ENCODE data around the gene TDRD15.
"Not testable (repeated sequence)": the region's sequence is repeated elsewhere in the genome, so short reads cannot be mapped to it uniquely, and the experiment has no call there.

TDRD15 gene

DNA sequence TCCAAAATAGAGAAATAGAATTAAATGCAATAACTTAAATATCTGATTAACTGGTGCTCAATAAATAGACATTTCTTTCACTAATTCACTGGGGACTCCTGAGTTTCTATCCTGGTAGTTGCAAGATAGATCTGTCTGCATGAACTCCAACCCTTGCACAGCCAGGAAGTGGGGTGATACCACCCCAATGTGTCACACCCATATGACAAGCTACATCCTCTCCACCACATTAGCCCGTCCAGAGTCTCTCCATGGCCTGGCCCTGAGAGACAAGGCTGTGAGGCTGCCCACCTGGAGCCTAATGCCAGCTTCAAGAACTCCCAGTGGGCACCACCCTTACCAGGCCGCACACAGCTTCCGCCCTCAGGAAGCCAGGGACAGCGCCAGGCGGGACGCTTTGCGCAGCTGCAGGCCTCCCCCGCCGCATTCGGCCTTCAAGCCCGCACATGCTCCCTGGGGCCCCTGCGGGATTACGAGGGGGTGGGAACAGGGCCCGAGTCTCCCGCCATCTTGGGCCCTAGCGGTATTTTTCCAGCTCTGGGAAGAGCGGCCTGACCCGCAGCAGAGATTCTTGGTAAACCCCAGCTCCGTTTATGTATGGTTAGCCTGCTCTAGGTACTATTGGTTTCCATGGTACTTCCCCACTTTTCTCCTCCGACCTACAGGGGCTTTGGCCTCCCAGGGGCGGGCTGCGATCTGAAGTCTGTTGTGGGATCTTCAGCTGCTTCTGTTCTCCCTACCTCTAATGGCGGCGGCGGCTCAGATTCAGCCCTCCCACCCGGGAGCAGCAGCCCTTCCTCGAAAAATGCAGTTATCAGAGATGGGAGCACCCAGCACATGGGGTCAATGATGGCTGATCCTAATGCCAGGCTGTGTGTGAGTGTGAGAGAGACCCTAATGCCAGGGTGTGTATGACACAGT, at the start of gene TDRD15:
TSS of gene TDRD15 (plus strand) at position 496 of the 921 bp plus-strand sequence. CDS start 13,500 bp downstream, outside the sequence.
- no peak for DNase-seq (ENCODE audit: low spot score)

DNA sequence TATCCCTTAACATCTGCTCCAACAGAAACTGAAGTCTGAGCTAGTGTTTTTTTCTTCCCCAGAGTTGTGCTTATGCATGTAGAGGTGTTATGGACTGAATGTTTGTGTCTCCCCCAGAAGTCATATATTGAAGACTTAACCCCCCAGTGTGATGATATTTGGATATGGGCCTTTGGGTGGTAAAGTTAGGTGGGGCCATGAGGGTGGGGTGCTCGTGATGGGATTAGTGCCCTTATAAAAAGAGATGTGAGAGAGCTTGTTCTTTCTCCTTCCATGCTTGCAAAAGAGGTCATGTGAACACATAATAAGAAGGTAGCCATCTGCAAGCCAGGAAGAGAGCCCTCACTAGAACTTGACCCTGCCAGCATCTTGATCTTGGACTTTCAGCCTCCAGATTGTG, 45.5 kb upstream of the TDRD15 start:
- no peak for DNase-seq (ENCODE audit: low spot score)

DNA sequence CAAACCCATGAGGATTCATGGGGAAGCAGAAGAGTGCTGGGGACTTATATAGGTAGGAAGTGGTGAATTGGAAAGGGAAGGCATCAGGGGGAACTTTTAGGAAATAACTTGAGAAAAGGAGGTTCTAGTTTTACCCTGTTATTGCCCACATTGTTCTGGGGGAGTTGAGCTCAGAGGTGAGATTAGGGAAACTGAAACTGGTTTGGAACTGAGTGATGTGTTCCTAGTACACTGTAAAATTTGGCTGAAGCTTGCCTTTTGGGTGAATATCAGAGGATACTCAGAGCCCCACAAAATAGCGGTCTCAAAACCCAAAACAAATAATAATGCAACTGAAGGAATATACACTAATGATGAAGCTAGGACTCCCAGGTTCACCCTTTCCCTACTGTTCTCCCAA, 40.3 kb upstream of the TDRD15 start:
- DNase-seq (ENCODE audit: low spot score): no peak

DNA sequence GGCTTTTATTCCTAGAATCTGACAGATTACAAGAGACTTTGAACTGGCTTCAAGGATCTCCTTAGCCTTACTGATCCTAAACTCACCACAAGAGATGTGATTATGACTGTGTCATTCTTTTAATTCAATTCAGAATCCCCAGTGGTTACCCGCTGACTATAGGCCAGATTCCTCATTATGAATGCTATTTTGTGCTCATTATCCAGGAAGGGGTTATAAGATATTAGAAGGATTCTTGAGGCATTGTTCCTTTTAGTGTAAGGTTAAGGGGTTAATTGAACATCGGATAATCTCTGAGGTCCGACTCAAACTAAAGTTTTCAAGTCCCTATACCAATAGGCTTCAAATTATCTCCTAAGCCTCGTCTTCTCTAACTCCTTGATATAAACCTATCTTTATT, 39.4 kb upstream of the TDRD15 start:
- no peak for DNase-seq (ENCODE audit: low spot score)

DNA sequence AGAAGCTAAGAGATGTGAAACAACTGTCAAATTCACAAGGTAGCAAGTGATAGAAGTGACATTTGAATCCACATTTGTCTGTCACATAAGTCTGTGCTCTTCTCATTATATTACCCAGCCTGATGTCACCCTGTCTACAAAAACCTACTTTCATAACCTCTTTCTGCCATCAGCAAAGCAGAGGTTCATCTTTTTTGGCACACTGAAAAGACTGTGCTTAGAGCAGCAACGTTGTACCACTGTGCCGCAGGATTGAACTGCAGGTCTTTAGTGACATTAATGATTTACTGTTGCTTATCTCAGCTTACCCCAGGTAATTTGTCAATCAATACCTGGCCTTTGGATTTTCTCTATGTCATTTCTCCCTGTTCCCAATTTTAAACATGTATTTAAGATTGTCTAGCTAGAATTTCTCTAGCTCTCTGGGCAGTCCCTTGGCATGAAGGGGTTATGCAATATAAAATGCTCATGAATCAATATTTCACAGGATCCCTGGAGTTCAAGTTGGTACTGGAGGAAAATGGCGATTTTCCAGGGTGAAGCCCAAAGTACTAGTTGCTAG, 31.4 kb upstream of the TDRD15 start:
- DNase-seq (ENCODE audit: low spot score): no peak

DNA sequence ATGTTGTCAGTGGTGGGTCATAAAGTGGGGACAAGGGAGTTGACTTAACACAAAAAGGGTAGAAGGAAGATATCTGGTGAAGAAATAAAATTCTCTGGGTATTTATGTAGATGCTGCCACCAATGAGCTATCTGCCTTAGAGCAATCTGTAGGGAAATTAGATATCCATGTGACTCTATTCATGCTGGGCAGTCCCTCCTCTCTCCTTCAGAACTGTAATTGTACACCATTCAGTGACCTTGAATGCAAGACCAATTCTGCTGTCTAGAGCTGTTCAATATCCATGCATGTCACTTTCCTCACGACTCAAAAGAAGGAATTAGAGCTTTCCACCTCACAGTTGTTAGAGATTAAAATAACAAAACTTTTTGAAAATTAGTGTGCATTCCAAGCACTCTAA, 28.6 kb upstream of the TDRD15 start:
- DNase-seq (ENCODE audit: low spot score): no peak

DNA sequence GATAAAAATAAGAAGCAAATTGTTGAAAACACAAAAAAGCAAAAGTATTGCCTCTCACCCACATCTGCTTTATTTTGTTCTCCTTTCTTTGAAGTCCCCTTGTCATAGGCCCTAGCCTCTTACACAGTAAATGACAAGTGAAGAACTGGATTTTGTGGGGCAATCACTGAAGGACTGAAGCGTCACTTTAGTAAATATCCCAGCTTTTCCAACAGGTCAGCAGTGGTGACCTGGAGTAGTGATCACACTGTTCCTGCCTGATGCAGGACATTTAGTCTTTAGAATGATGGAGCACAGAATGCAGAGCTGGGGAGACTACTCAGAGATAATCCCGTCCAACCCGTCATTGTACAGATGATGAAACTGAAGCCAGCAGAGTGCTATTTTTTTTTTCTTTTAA, 28.1 kb upstream of the TDRD15 start:
- DNase-seq (ENCODE audit: low spot score): no peak

DNA sequence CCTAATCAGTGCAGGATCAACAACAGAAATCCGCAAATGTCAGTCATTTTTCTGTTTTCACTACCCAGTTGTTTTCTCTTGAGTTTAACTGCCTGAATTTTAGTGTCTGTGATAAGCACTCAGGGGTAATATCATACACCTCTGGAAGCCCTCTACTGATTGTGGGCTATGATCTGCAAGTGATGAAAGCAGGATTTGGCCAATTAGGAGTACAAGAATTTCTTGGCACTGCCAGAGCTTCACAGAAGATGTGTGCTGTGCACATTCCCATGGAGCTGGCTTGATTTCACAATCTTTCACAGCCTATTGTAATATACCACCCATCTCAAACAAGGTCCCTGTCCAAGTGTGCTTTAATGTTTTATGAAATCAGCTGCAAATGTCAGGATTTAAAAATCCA, 27.3 kb upstream of the TDRD15 start:
- DNase-seq (ENCODE audit: low spot score): no peak

DNA sequence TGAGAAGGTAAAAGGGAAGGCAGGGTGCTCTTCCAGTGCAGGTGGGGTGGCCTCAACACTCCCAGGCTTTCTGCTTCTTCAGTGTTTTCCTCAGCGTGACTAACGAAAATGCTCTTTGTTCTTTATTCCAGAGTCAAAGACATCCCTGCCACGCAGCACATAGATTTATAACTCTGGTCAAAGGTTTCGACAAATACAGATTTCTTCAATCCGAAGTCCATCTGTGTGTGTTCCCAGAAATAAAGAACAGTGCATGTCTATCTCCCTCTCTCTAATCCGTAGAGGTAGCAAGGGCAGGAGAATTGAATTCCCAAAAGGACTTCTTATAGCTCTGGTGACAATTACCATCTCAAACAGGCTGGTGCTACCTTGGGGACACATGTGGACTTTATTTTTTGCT, 26.4 kb upstream of the TDRD15 start:
- DNase-seq (ENCODE audit: low spot score): no peak

DNA sequence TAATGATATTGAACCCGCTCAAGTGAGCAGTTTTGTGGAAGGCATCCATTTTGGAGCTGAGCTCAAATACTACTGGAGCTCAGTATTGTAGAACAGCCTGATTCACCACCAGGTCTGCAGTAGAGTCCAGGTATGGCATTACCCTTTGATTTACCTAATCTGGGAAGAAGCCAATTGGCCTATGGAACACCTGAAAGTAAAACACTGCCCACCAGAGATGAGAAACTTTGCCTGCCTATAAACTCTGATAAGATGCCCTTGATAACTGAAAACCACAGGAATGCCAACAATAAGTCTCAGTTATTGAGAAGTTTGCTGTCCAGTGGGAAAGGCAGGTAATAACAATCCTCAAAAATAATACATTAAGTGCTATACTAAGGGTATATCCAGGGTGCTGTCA, 25.5 kb upstream of the TDRD15 start:
- no peak for DNase-seq (ENCODE audit: low spot score)

DNA sequence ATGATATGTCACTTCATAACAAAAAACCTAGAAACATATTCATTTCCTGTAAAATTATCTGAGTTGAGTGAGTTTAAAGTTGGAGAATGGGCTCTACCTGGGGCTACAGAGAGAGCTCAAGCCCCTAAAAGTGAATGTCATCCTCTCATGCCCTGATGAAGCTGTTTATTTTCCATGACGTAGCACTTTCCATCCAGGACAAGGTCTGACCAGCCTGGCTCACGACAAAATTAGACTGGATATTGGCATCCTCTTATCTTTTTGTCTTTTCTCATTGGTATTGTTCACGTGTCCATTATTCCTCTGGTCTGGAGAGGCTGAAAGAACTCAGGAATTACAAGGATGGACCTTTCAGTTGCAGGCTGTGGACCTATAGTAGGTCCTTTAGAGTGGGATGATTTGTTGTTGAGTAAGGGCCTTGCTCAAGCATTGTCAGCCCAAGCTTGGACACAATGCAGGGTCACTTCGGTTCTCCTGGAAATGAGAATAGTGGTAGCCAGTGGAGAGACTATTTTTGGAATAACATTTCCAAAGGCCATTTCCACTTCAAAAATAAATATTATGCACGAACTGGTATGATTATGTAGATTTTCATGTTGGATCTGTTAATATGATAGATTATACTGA, 24.4 kb upstream of the TDRD15 start:
- DNase-seq (ENCODE audit: low spot score): no peak

DNA sequence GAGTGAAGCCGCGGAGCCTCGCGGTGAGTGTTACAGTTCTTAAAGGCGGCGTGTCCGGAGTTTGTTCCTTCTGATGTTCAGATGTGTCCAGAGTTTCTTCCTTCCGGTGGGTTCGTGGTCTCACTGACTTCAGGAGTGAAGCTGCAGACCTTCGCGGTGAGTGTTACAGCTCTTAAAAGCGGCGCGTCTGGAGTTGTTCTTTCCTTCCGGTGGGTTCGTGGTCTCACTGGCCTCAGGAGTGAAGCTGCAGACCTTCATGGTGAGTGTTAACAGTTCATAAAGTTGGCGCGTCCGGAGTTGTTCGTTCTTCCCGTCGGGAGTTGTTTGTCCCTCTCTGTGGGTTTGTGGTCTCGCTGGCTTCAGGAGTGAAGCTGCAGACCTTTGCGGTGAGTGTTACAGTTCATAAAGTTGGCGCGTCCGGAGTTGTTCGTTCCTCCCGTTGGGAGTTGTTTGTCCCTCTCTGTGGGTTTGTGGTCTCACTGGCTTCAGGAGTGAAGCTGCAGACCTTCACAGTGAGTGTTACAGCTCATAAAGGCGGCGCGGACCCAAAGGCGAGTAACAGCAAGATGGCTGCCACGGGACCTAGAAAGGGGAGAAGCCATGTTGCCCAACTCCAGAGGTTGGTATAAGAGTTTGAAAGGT, 22.1 kb upstream of the TDRD15 start:
- DNase-seq (ENCODE audit: low spot score): not testable (repeated sequence)

DNA sequence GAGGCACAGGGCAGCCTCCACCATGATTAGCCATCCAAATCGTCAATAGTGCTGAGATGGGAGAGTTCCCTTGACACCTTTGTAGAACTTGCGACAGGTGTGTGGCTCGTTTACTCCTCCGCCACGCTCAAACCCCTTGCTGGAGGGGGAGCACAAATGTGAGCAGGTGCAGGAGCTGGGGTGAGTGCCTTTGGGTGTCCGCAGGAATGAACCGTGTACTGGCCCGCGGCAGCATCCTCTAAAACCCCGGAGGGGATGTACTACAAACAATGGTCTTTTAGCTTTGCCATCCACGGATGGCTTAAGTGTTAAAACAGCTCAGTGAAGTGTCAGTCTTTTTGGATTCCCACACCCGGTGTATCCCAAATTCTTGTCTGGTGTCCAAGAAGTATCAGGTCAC, 21.4 kb upstream of the TDRD15 start:
- DNase-seq (ENCODE audit: low spot score): no peak

DNA sequence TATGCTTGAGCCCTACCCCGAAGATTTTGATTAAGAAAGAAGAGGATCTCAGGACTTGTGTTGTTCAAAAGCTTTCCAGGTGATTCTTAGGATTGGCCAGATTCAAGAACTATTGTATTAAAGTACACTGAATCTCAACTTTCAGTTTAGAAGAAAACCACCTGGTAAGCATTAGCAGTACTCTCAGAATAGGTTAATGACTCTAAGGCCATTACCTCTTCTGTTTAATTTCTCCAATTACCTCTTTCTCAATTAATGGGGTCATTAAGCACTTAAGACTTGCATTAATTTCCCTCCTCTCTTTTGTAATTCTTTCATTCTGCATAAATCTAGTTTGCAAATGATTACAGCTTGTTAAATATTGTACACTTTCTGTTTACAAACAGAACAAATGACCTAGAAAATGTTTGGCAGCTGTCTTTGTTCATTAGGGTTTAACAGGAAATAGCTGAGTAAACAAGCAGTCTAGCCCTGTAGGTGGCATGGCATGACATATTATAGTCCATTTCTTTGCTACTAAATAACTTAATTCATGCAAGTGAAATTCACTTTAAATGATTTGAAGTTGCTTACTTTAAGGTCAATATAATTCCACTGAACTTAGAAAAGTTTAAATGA, 20.4 kb upstream of the TDRD15 start:
- DNase-seq (ENCODE audit: low spot score): no peak

DNA sequence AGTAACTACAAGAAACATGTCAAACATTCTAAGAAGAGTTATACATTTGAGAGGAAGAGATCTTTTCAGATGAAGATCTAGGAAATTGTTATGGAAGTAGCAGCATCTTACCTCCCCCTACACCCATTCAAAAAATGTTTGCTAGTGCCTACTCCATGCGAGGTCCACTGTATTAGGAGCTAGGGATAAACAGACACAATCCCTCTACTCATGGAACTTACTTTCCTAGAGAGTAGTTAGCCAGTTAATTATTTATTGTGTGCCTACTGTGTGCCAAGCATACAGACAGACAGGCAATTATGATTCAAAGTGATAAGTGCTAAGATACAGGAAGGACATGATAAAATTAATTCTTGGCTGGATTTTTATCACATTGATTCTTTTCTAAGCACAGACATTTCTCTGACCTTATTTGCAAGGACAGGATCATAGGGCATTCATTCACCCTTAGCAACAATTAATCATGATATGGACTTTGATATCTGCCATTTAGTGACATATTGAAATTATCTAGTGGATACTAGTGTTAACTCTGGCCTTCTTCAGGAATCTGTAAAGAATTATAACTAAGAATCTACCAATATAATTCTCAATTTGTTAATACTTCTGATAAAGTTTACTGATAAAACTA, 19.6 kb upstream of the TDRD15 start:
- no peak for DNase-seq (ENCODE audit: low spot score)

DNA sequence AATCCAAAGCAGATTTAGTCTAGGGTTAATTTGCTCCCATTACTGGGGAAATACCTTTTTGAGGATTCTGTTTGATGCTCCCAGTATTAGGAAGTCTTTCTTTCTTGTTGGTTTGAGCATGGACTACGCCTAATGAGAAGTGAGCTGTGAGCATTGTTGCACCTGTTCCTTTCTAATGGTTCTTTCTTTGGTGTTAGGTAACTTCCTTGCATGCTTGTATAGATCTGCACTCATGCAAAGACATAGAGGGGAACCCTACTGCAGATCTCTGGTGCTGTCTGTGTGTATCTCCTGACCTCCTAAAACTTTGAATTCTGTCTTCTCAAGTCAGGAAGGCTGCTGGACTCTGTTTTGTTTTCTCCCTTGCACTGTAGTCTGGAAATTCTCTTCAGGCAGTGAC, 12.8 kb upstream of the TDRD15 start:
- DNase-seq (ENCODE audit: low spot score): no peak

DNA sequence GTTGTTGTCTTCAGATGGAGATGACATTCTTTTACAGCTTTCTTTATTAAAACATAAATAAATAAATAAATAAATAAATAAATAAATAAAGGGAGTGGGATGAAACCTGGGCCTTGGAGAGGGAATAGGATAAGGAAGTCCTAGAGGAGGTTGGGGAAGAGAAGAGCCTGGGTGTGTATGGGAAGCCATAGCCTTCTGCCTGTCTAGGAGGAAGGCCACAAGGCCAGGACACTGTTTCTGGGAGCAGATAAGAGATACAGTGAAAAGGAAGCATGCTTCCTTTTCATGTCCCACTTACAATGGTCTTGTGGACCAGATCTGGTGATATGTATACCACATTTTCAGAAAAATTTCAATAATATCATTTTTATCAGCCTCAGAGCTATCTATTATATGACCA, 6.1 kb upstream of the TDRD15 start:
- no peak for DNase-seq (ENCODE audit: low spot score)

DNA sequence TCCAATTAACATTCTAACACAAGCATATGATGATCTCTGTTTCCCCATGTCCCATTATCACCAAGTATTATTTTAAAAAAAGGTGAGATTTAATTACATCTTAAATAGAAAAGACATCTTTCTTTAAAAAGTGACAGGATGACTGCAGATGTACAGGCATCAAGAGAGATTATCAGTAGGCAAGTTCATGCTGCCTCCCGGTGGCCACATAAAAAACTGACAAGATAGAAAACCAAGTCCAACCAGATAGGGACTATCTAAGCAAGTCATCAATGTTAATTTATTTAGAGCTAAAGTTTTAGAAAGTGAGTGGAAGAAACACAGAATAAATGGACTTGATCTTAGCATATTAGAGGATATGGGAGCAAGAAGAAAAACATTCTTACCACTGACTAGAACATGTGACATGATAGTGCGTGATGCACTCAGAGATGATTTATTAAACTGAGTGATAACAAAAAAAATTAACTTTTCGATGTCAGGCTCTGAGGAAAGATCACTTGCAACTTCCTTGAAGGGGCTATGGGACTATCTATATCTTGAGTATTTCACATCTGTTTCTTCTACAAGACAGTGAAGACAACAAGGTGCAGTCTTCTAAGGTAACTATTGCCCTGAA, 5.4 kb upstream of the TDRD15 start:
- DNase-seq (ENCODE audit: low spot score): no peak

DNA sequence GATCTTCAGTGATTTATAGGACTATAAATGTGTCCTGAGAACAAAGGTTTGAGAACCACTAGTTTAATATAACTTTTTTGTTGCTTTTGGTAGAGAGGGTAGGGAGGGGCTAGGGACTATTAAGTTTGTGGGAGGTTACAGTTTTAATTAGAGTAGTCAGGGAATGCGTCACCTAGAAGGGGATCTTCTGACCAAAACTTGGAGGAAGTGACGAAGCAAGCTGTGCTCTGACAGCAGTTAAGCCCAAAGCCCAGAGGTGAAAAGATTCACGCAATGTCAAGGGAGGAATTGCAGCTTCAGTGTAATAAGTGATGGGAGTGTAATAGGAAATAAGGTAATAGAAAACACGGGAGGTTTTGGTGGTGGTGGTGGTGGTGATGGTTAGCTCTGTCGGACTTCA, 8.1 kb downstream of the TDRD15 start:
- no peak for DNase-seq (ENCODE audit: low spot score)

DNA sequence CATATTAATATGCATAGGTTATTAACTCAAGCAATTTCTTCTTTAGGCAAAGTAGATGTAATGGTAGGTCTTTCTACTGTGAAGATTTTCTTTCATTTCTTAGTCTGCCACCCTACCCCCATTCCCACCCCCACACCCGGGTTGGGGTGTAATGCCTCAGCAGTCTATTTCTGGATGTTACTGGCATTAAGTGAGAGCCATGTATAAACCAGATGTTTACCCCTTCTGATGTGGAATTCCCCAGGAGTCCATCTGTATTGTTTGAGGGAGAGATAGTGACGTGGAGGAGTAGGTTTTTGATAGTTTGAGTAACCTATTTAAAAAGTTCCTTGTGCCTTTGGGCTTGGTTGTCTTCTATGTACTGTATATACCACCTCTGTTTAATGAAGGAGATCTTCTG, 11.8 kb downstream of the TDRD15 start:
- DNase-seq (ENCODE audit: low spot score): no peak

DNA sequence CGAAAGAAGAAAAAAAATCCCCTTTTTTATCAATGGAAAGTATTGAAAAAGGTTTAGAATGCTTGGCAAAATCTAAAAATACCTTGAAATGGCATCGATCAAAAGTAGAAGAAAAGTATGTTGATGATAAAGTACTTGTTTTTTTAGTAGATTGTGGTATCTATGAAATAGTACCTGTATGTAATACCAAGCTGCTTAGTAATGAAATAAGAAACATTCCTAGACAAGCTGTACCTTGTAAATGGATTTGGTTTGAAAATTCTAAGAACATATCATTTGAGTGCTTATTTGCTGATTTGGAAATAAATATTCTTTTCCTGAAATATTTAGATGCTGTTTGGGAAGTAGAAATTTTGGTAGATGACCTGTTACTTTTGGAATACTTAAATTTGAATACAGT, 18.4 kb downstream of the TDRD15 start:
- DNase-seq (ENCODE audit: low spot score): no peak

Data from CD4-positive, alpha-beta T cell treated with Interleukin-6 at 100 ng/mL for 8 hours (primary cell).